Peyer's patch (tissue), 4 donors: ENCODE results near the gene BAZ2A.

Experiments used
- POLR2A ChIP-seq, 2 donors: fragments of 450-650 bp; IDR thresholded peaks; one replicate each; pipeline ENCODE4 v1.5.1; 2017; ENCODE audit warnings: antibody characterized with exemption in 2 of 2, mild to moderate bottlenecking in 2 of 2, moderate library complexity in 2 of 2
- TF ChIP-seq, protein P1 (sequence below), 6 experiments: fragments of 450-650 bp in 4 of 6; fragments of 200-600 bp in 2 of 6; sonication (generic) in 1 of 6; IDR thresholded peaks; one replicate each; pipeline ENCODE4 v1.5.1; 2017 to 2019; ENCODE audit warnings: antibody characterized with exemption in 6 of 6, mild to moderate bottlenecking in 3 of 6, moderate library complexity in 1 of 6

DNA sequence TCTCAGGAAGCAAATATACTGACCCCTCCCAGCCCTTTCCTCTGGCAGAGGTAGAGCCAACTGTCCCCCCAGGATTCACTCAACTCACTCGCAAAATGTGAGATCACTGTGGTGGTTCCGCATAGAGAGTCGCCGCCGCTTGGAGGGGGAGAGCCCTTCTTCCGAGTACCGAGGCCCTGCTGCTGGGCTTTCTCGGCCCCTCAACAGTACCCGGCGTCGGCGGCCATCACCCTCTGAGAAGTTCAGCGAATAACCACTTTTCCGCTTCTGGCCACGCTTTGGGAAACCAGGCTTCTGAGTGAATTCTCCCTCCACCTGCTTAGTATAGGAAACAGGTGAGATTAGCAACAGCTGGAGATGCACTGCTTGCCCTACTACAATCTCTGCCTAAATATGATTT, 31.1 kb downstream of the BAZ2A start:
- TF ChIP-seq POLR2A (IDR thresholded peaks at IDR 0.05): no peak
- TF ChIP-seq, protein P1, sequence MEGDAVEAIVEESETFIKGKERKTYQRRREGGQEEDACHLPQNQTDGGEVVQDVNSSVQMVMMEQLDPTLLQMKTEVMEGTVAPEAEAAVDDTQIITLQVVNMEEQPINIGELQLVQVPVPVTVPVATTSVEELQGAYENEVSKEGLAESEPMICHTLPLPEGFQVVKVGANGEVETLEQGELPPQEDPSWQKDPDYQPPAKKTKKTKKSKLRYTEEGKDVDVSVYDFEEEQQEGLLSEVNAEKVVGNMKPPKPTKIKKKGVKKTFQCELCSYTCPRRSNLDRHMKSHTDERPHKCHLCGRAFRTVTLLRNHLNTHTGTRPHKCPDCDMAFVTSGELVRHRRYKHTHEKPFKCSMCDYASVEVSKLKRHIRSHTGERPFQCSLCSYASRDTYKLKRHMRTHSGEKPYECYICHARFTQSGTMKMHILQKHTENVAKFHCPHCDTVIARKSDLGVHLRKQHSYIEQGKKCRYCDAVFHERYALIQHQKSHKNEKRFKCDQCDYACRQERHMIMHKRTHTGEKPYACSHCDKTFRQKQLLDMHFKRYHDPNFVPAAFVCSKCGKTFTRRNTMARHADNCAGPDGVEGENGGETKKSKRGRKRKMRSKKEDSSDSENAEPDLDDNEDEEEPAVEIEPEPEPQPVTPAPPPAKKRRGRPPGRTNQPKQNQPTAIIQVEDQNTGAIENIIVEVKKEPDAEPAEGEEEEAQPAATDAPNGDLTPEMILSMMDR (IDR thresholded peaks at IDR 0.05): no peak
